Measurements from ENCODE around the gene NRBF2. TPM values are rescaled to one million over a fixed set of nuclear protein-coding genes. Genes with fewer than 3 reads are reported as not detected.

Gene NRBF2
- total and polyA plus RNA-seq, 2 experiments from 2014 or later = 35.6 to 44.5 TPM

DNA sequence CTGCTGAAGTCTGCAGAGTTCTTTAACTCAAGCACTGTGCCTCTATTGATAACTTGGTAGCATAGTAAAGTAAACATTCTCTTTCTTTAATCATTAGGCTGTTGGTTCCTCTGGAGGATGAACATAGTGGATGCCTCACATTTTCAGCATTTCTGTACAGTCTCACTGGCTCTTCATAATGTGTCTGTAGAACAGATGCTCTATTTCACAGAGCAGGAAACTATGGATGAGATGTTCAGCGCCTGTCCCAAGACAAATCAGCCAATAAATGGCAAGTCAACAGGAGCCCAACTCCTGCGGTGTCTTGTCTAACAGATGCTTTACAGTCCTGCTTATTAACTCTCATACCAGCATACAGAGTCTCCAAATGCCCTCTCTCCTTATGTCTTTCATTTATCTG, 36.5 kb downstream of the NRBF2 start:
- Histone ChIP-seq H3K4me3 (no peak overlapping the region), H3K79me2 (no peaks in the 10 kb centered on the region), H3K4me1 (ENCODE audit: insufficient read depth) (peaks cover 3% of the 10 kb centered on the region), H3K27ac (no peak overlapping the region), H3K36me3 (replicated peaks; ENCODE audit: insufficient read depth, low read depth) (no peaks in the 10 kb centered on the region), H2AFZ (no peak overlapping the region), H3K27me3 (no peaks in the 10 kb centered on the region), H3K9me3 (ENCODE audit: low read depth) (no peaks in the 10 kb centered on the region), H4K20me1 (ENCODE audit: insufficient read depth, poor library complexity, severe bottlenecking) (no peaks in the 10 kb centered on the region), H3K4me2 (no peak overlapping the region), H3K9me2 (replicated peaks; ENCODE audit: insufficient read depth) (no peaks in the 10 kb centered on the region)
- no peak for DNase-seq (ENCODE audit: low spot score)
- WGBS (ENCODE audit: low lambda C conversion rate, missing lambda C conversion rate) = 68% methylated on average over 2 of the region's 2 CpGs
- TF ChIP-seq, protein P1, sequence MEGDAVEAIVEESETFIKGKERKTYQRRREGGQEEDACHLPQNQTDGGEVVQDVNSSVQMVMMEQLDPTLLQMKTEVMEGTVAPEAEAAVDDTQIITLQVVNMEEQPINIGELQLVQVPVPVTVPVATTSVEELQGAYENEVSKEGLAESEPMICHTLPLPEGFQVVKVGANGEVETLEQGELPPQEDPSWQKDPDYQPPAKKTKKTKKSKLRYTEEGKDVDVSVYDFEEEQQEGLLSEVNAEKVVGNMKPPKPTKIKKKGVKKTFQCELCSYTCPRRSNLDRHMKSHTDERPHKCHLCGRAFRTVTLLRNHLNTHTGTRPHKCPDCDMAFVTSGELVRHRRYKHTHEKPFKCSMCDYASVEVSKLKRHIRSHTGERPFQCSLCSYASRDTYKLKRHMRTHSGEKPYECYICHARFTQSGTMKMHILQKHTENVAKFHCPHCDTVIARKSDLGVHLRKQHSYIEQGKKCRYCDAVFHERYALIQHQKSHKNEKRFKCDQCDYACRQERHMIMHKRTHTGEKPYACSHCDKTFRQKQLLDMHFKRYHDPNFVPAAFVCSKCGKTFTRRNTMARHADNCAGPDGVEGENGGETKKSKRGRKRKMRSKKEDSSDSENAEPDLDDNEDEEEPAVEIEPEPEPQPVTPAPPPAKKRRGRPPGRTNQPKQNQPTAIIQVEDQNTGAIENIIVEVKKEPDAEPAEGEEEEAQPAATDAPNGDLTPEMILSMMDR (IDR thresholded peaks at IDR 0.05; ENCODE audit: poor library complexity) = no peak
- TF ChIP-seq EZH2 (IDR thresholded peaks at IDR 0.05; ENCODE audit: borderline replicate concordance) (no peak), EZH2phosphoT487 (IDR thresholded peaks at IDR 0.05; ENCODE audit: low read depth, severe bottlenecking, unreplicated experiment) (no peak)

GRCh38 chr10:63171255-63171855, 38.2 kb downstream of the NRBF2 start:
- no peak for DNase-seq (ENCODE audit: low spot score)
- Histone ChIP-seq H3K4me3 (no peak overlapping the region), H4K20me1 (ENCODE audit: insufficient read depth, poor library complexity, severe bottlenecking) (no peaks in the 10 kb centered on the region), H3K79me2 (no peaks in the 10 kb centered on the region), H3K27me3 (no peaks in the 10 kb centered on the region), H3K27ac (no peak overlapping the region), H2AFZ (no peak overlapping the region), H3K4me1 (ENCODE audit: insufficient read depth) (peaks cover 3% of the 10 kb centered on the region), H3K9me3 (ENCODE audit: low read depth) (no peaks in the 10 kb centered on the region), H3K4me2 (no peak overlapping the region), H3K36me3 (replicated peaks; ENCODE audit: insufficient read depth, low read depth) (no peaks in the 10 kb centered on the region), H3K9me2 (replicated peaks; ENCODE audit: insufficient read depth) (no peaks in the 10 kb centered on the region)
- 96% methylated on average over 1 of the region's 1 CpG for WGBS (ENCODE audit: low lambda C conversion rate, missing lambda C conversion rate)
- TF ChIP-seq EZH2phosphoT487 (IDR thresholded peaks at IDR 0.05; ENCODE audit: low read depth, severe bottlenecking, unreplicated experiment) = no peak
- TF ChIP-seq EZH2 (IDR thresholded peaks at IDR 0.05; ENCODE audit: borderline replicate concordance) = no peak

DNA sequence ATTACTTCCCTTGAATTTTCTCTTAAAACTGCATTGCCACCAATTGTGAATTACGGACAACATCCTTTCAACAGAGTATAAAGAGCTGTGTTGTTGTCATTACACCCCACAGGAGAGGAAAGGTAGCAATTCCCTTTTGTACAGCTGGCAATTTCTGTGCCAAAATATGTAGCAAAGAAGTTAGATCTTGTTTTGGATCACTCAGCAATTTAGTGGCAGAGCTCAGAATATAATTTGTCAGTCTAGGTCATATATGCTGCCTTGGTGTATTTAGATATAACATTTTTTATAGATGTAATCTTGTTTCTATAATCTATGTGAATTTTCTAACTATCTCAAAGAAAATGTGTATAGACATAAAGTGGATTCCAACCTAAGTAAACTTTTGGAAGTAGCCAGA, 38.8 kb downstream of the NRBF2 start:
- H3K27ac ChIP-seq = no peak overlapping the region

More for the DNA sequence above, 38.8 kb downstream of the NRBF2 start:
- no peaks in the 10 kb centered on the region for H3K36me3 ChIP-seq (replicated peaks; ENCODE audit: insufficient read depth, low read depth)
- no peaks in the 10 kb centered on the region for H3K9me3 ChIP-seq (ENCODE audit: low read depth)
- H3K79me2 ChIP-seq = no peaks in the 10 kb centered on the region
- H3K9me2 ChIP-seq (replicated peaks; ENCODE audit: insufficient read depth) = no peaks in the 10 kb centered on the region
- H3K4me3 ChIP-seq = no peak overlapping the region
- H3K4me1 ChIP-seq (ENCODE audit: insufficient read depth) = peaks cover 3% of the 10 kb centered on the region
- no peak overlapping the region for H2AFZ ChIP-seq
- TF ChIP-seq EZH2 (IDR thresholded peaks at IDR 0.05; ENCODE audit: borderline replicate concordance) (no peak), EZH2phosphoT487 (IDR thresholded peaks at IDR 0.05; ENCODE audit: low read depth, severe bottlenecking, unreplicated experiment) (no peak)
- TF ChIP-seq, protein P1 (IDR thresholded peaks at IDR 0.05; ENCODE audit: poor library complexity) = no peak
- no peaks in the 10 kb centered on the region for H3K27me3 ChIP-seq
- no peak for DNase-seq (ENCODE audit: low spot score)
- H4K20me1 ChIP-seq (ENCODE audit: insufficient read depth, poor library complexity, severe bottlenecking) = no peaks in the 10 kb centered on the region
- WGBS (ENCODE audit: low lambda C conversion rate, missing lambda C conversion rate) = 100% methylated on average over 1 of the region's 1 CpG
- no peak overlapping the region for H3K4me2 ChIP-seq
